ENCODE measurements around the gene DLL4. TPM values are rescaled to one million over a fixed set of nuclear protein-coding genes. Genes with fewer than 3 reads are reported as not detected.
A peak's percentile ranks its signal among the peaks of the same experiment; 100 is the strongest.
"Not testable (repeated sequence)": the region's sequence is repeated elsewhere in the genome, so short reads cannot be mapped to it uniquely, and the experiment has no call there.

The DLL4 gene
- total RNA-seq, 1 donor from 2014 or later: 0.54 TPM

GRCh38 chr15:40952901-40953712 is 24.0 kb downstream of the DLL4 start, which contains the start of gene CHAC1:
Gene CHAC1, plus strand, starts transcription at chr15:40953471. Its CDS starts 113 bp downstream, at chr15:40953584.
- peak; percentile 99 for DNase-seq (ENCODE audit: extremely low spot score, unreplicated experiment)
- TF ChIP-seq, protein P1, sequence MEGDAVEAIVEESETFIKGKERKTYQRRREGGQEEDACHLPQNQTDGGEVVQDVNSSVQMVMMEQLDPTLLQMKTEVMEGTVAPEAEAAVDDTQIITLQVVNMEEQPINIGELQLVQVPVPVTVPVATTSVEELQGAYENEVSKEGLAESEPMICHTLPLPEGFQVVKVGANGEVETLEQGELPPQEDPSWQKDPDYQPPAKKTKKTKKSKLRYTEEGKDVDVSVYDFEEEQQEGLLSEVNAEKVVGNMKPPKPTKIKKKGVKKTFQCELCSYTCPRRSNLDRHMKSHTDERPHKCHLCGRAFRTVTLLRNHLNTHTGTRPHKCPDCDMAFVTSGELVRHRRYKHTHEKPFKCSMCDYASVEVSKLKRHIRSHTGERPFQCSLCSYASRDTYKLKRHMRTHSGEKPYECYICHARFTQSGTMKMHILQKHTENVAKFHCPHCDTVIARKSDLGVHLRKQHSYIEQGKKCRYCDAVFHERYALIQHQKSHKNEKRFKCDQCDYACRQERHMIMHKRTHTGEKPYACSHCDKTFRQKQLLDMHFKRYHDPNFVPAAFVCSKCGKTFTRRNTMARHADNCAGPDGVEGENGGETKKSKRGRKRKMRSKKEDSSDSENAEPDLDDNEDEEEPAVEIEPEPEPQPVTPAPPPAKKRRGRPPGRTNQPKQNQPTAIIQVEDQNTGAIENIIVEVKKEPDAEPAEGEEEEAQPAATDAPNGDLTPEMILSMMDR (IDR thresholded peaks at IDR 0.05): no peak
- Mint-ChIP-seq H3K36me3 (ENCODE audit: unreplicated experiment) (peaks cover 18% of the 10 kb centered on the region), H3K4me3 (ENCODE audit: unreplicated experiment) (peak within 1 kb of the TSS; percentile 94), H3K27me3 (ENCODE audit: unreplicated experiment) (no peaks in the 10 kb centered on the region), H3K27ac (ENCODE audit: unreplicated experiment) (peak within 1 kb of the TSS; percentile 97), H3K9me3 (ENCODE audit: unreplicated experiment) (no peaks in the 10 kb centered on the region), H3K4me1 (ENCODE audit: unreplicated experiment) (peaks cover 44% of the 10 kb centered on the region)

DNA sequence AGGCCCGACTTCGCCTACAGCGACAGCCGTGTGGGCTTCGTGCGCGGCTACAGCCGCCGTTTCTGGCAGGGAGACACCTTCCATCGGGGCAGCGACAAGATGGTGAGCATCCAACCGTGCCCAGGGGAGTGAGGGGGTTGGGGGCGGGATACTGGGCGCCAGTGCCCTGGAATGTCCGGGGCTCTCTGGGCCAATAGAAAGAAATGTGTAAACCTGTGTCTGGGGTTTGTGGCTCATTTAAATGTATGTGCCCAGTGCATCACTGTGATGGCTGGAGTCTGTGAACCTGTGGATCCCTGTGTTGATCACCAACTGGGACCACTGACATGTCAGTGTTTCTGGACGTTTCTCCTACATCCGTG is 24.6 kb downstream of the DLL4 start:
- no peak for DNase-seq (ENCODE audit: extremely low spot score, unreplicated experiment)
- Mint-ChIP-seq H3K9me3 (ENCODE audit: unreplicated experiment) (no peaks in the 10 kb centered on the region), H3K27ac (ENCODE audit: unreplicated experiment) (peak overlapping the region; percentile 90), H3K4me3 (ENCODE audit: unreplicated experiment) (peak overlapping the region; percentile 94), H3K4me1 (ENCODE audit: unreplicated experiment) (peaks cover 50% of the 10 kb centered on the region), H3K27me3 (ENCODE audit: unreplicated experiment) (no peaks in the 10 kb centered on the region), H3K36me3 (ENCODE audit: unreplicated experiment) (peaks cover 18% of the 10 kb centered on the region)
- TF ChIP-seq, protein P1 (IDR thresholded peaks at IDR 0.05): no peak

- Mint-ChIP-seq H3K4me1 (ENCODE audit: unreplicated experiment) (peaks cover 55% of the 10 kb centered on the region), H3K27ac (ENCODE audit: unreplicated experiment) (peak overlapping the region; percentile 90), H3K4me3 (ENCODE audit: unreplicated experiment) (peak overlapping the region; percentile 94), H3K36me3 (ENCODE audit: unreplicated experiment) (peaks cover 18% of the 10 kb centered on the region)
- H3K27me3 Mint-ChIP-seq (ENCODE audit: unreplicated experiment); H3K9me3 Mint-ChIP-seq (ENCODE audit: unreplicated experiment); DNase-seq (ENCODE audit: extremely low spot score, unreplicated experiment): not testable (repeated sequence)
These were observed 25.2 kb downstream of the DLL4 start for GRCh38 chr15:40954158-40954848.

DNA sequence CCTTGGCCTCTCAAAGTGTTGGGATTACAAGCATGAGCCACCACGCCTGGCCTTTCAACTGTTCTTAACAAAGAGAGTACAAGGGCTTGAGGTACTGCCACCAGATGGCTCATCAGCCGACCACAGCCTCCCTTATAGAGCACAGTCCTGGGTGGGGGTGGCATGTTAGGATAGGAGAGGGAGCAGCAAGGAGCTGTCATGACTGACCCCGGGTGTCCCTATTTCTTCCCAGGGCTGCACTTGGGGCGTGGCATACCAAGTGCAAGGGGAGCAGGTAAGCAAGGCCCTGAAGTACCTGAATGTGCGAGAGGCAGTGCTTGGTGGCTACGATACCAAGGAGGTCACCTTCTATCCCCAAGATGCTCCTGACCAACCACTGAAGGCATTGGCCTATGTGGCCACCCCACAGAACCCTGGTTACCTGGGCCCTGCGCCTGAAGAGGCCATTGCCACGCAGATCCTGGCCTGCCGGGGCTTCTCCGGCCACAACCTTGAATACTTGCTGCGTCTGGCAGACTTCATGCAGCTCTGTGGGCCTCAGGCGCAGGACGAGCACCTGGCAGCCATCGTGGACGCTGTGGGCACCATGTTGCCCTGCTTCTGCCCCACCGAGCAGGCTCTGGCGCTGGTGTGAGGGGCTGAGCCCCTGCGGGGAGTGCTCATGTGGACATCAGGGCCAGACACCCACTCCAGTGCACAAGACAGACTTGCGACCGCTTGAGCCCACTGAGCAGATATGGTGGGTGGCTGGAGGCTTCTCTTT is 26.2 kb downstream of the DLL4 start:
- Mint-ChIP-seq H3K9me3 (ENCODE audit: unreplicated experiment) (no peaks in the 10 kb centered on the region), H3K27ac (ENCODE audit: unreplicated experiment) (no peak overlapping the region), H3K27me3 (ENCODE audit: unreplicated experiment) (no peaks in the 10 kb centered on the region), H3K36me3 (ENCODE audit: unreplicated experiment) (peaks cover 18% of the 10 kb centered on the region), H3K4me3 (ENCODE audit: unreplicated experiment) (peak overlapping the region; percentile 94), H3K4me1 (ENCODE audit: unreplicated experiment) (peaks cover 65% of the 10 kb centered on the region)
- no peak for DNase-seq (ENCODE audit: extremely low spot score, unreplicated experiment)
- TF ChIP-seq, protein P1 (IDR thresholded peaks at IDR 0.05): no peak

GRCh38 chr15:40955930-40956540 is 26.9 kb downstream of the DLL4 start:
- Mint-ChIP-seq H3K36me3 (ENCODE audit: unreplicated experiment) (peaks cover 18% of the 10 kb centered on the region), H3K27ac (ENCODE audit: unreplicated experiment) (no peak overlapping the region), H3K9me3 (ENCODE audit: unreplicated experiment) (no peaks in the 10 kb centered on the region), H3K4me3 (ENCODE audit: unreplicated experiment) (peak overlapping the region; percentile 56), H3K27me3 (ENCODE audit: unreplicated experiment) (no peaks in the 10 kb centered on the region), H3K4me1 (ENCODE audit: unreplicated experiment) (peaks cover 69% of the 10 kb centered on the region)
- no peak for DNase-seq (ENCODE audit: extremely low spot score, unreplicated experiment)
- TF ChIP-seq, protein P1 (IDR thresholded peaks at IDR 0.05): no peak
